HepG2 (cell line): ENCODE results near the gene CCDC150. TPM values are rescaled to one million over a fixed set of nuclear protein-coding genes. Genes with fewer than 3 reads are reported as not detected.
A peak's percentile ranks its signal among the peaks of the same experiment; 100 is the strongest.

Source experiments
- ATAC-seq: fragments of 200-7000 bp; cut with Tn5 transposase; 3 replicates; pipeline ENCODE4 v1.9.1; 2020; ENCODE audit warnings: mild to moderate bottlenecking, moderate library complexity
- BruUV-seq: library from RNA; stranded (reverse); fragments of 400-500 nt; replicated peaks from 2 replicates; lab custom pipeline; 2021; lab: Mats Ljungman, UMichigan
- CTCF ChIA-PET: fragments of 300-600 bp; formaldehyde crosslinking; extraction: SDS; loops from one replicate; lab custom pipeline; 2021; ENCODE audit warnings: low total read pairs, inconsistent platforms, low intra/inter-chr PET ratio; lab: Yijun Ruan, JAX
- POLR2A ChIA-PET: fragments of 350-600 bp; sonication (Branson Sonifier 250); formaldehyde crosslinking; loops from one replicate; lab custom pipeline; 2020; ENCODE audit warnings: antibody characterized with exemption, inconsistent platforms; lab: Yijun Ruan, JAX
- DNase-seq: peaks from one replicate; pipeline ENCODE4 v3.0.0-alpha.2; 2015; ENCODE audit warnings: low spot score
- FAIRE-seq: peaks from 3 replicates; lab custom pipeline; 2011; peaks lifted over from hg19 to GRCh38; lab: Jason Lieb, UNC
- H2AFZ ChIP-seq: one replicate; pipeline ENCODE4 v1.6.1; 2011; ENCODE audit warnings: low read length, inconsistent platforms
- H3K27ac ChIP-seq: fragments of 300-600 bp; 3 replicates; pipeline ENCODE4 v1.8.0; 2011; ENCODE audit warnings: mixed run types, mild to moderate bottlenecking, mixed read lengths, low read length, inconsistent platforms; ENCODE audit not compliant: insufficient read depth; ENCODE audit errors: extremely low read length
- H3K27me3 ChIP-seq, 2 experiments: fragments of 200-600 bp in 1 of 2; 2 replicates in 1 of 2; 3 replicates in 1 of 2; pipeline versions ENCODE4 v1.6.0 to v1.8.0; 2011; ENCODE audit warnings: low read length in 2 of 2, mild to moderate bottlenecking in 2 of 2, moderate library complexity in 2 of 2, inconsistent platforms in 1 of 2; ENCODE audit not compliant: insufficient read depth in 2 of 2, control insufficient read depth in 1 of 2
- H3K36me3 ChIP-seq, 2 experiments: fragments of 200-600 bp in 1 of 2; replicated peaks in 1 of 2; 2 replicates in 1 of 2; 3 replicates in 1 of 2; pipeline versions ENCODE4 v1.5.1 to v1.8.0; 2011; ENCODE audit warnings: low read length in 2 of 2, inconsistent platforms in 1 of 2; ENCODE audit not compliant: insufficient read depth in 2 of 2, control insufficient read depth in 1 of 2
- H3K4me1 ChIP-seq: 2 replicates; pipeline ENCODE4 v1.5.1; 2012; ENCODE audit warnings: low read length, inconsistent platforms; ENCODE audit not compliant: insufficient read depth
- H3K4me2 ChIP-seq: 2 replicates; pipeline ENCODE4 v1.6.0; 2011; ENCODE audit warnings: low read depth, low read length, inconsistent platforms
- H3K4me3 ChIP-seq, 3 experiments: fragments of 200-600 bp in 1 of 3; sonication (generic), shearing (Covaris generic) in 1 of 3; replicated peaks in 1 of 3; 2 replicates each; pipeline ENCODE4 v1.5.1; 2011 to 2016; ENCODE audit warnings: low read length in 3 of 3, inconsistent platforms in 2 of 3, low read depth in 2 of 3, mild to moderate bottlenecking in 2 of 3, control low read depth in 1 of 3, mixed read lengths in 1 of 3; ENCODE audit not compliant: insufficient read depth in 1 of 3
- H3K79me2 ChIP-seq: one replicate; pipeline ENCODE4 v1.6.1; 2011; ENCODE audit warnings: low read length, inconsistent platforms; ENCODE audit not compliant: insufficient read depth
- H3K9ac ChIP-seq: 2 replicates; pipeline ENCODE4 v1.6.0; 2011; ENCODE audit warnings: mild to moderate bottlenecking, low read depth, low read length, inconsistent platforms; ENCODE audit not compliant: insufficient read depth
- H3K9me3 ChIP-seq: 2 replicates; pipeline ENCODE4 v1.5.1; 2012; ENCODE audit warnings: mild to moderate bottlenecking, low read length
- H4K20me1 ChIP-seq: 2 replicates; pipeline ENCODE4 v1.6.0; 2011; ENCODE audit warnings: inconsistent platforms, mild to moderate bottlenecking, low read length, moderate library complexity; ENCODE audit not compliant: insufficient read depth
- FOXO4 ChIP-seq: sonication (generic); formaldehyde crosslinking; conservative IDR thresholded peaks from 2 replicates; pipeline ENCODE4 v1.8.1; 2023; ENCODE audit warnings: missing genetic modification reagents
- MAFK ChIP-seq, 2 experiments: IDR thresholded peaks in 1 of 2; conservative IDR thresholded peaks in 1 of 2; 2 replicates each; pipeline ENCODE4 v1.6.1; 2011; ENCODE audit warnings: improper control_type of control experiment in 2 of 2, low read length in 2 of 2
- MLX ChIP-seq: IDR thresholded peaks from 2 replicates; pipeline ENCODE4 v1.6.1; 2016
- ZSCAN9 ChIP-seq: IDR thresholded peaks from 2 replicates; pipeline ENCODE4 v1.6.1; 2016; ENCODE audit warnings: borderline replicate concordance
- WGBS: methylation state at CpG from one replicate; pipeline ENCODE4 v1.1.6; 2017; ENCODE audit warnings: low lambda C conversion rate; 5-methylcytosine and 5-hydroxymethylcytosine counted together
- in situ Hi-C: cut with HindIII; loops from 2 replicates; pipeline ENCODE4 v1.10.0; 2017; ENCODE audit warnings: low pct_unique_long_range_greater_than_20kb; ENCODE audit not compliant: extremely low pct_ligation_motif_present
- intact Hi-C: fragments of 100-400 bp; cut with micrococcal nuclease; formaldehyde crosslinking; loops from one replicate; pipeline ENCODE4 v1.10.0; 2022; ENCODE audit not compliant: unreplicated experiment
- polyA plus RNA-seq, 8 experiments: library from polyadenylated mRNA; depleted of rRNA in 3 of 8; stranded (reverse) in 7 of 8; unstranded in 1 of 8; fragments of >200 nt; fragmentation: Illumina TruSeq in 4 of 8; extraction: Trizol in 4 of 8; gene quantifications; 2 replicates each; pipeline versions ENCODE4 v1.2.1 to v1.2.3, GENCODE V29; 2011 to 2016; ENCODE audit warnings: low read depth in 4 of 8, missing spikeins in 1 of 8, mixed read lengths in 1 of 8; ENCODE audit not compliant: insufficient read depth in 1 of 8
- total RNA-seq, 5 experiments: library from RNA; depleted of rRNA; stranded (reverse); fragments of >200 nt; fragmentation: Illumina TruSeq; extraction: Trizol; gene quantifications; 2 replicates each; pipeline ENCODE4 v1.2.3, GENCODE V29; 2016; ENCODE audit warnings: low read depth in 1 of 5

The CCDC150 gene
- total and polyA plus RNA-seq, 2 of the 13 experiments (the other 11 are each of a cell fraction or from before 2014, with no cell fraction given) = 14.9 to 32.6 TPM

GRCh38 chr2:196613302-196613701, 26.2 kb upstream of the CCDC150 start:
- Histone ChIP-seq H3K79me2 (no peaks in the 10 kb centered on the region), H3K27ac (no peak overlapping the region), H3K9me3 (no peaks in the 10 kb centered on the region), H3K4me3 (no peak overlapping the region), H3K27me3 (no peaks in the 10 kb centered on the region), H4K20me1 (no peaks in the 10 kb centered on the region), H3K9ac (no peak overlapping the region), H3K4me1 (no peaks in the 10 kb centered on the region), H3K4me2 (no peak overlapping the region), H3K36me3 (no peaks in the 10 kb centered on the region), H2AFZ (no peak overlapping the region)
- in situ Hi-C loops = no loop called here
- no TSS peak for BruUV-seq
- WGBS = 39% methylated on average over 2 of the region's 2 CpGs
- POLR2A ChIA-PET = no interaction called here
- CTCF ChIA-PET = no interaction called here
- intact Hi-C loops = no loop called here
- DNase-seq (no peak), FAIRE-seq (no peak), ATAC-seq (0 out of 3 replicates have a peak, but pooled peaks have one; percentile 33)
- no peak for TF ChIP-seq ZSCAN9
- TF ChIP-seq MAFK (conservative IDR thresholded peaks at IDR 0.05 in 1 of 2, IDR thresholded peaks at IDR 0.05 in 1 of 2; ENCODE audit: low read length in 2 of 2) = peak in 1 of 2 experiments; percentile 20; a peak in 1 of 4 replicates

GRCh38 chr2:196617430-196617829, 22.1 kb upstream of the CCDC150 start:
- BruUV-seq = no TSS peak
- no peaks in the 10 kb centered on the region for H3K4me1 ChIP-seq
- H3K36me3 ChIP-seq = no peaks in the 10 kb centered on the region
- H3K9ac ChIP-seq = no peak overlapping the region
- no peak overlapping the region for H3K4me2 ChIP-seq
- no peak overlapping the region for H2AFZ ChIP-seq
- in situ Hi-C loops (no loop called here), intact Hi-C loops (no loop called here)
- 3% methylated on average over 3 of the region's 3 CpGs for WGBS
- H3K4me3 ChIP-seq = no peak overlapping the region
- 0 out of 2 replicates have a peak, but pooled peaks have one; percentile 37 for TF ChIP-seq FOXO4 (CRISPR knock-in tag)
- TF ChIP-seq MLX (CRISPR knock-in tag) = no peak
- TF ChIP-seq, all 625 proteins: peak for 1
- CTCF ChIA-PET = no interaction called here
- POLR2A ChIA-PET = no interaction called here
- no peak for FAIRE-seq
- no peak for DNase-seq
- no peak overlapping the region for H3K27ac ChIP-seq
- no peaks in the 10 kb centered on the region for H3K79me2 ChIP-seq
- H4K20me1 ChIP-seq = no peaks in the 10 kb centered on the region
- no peaks in the 10 kb centered on the region for H3K27me3 ChIP-seq
- peak; percentile 46; the same call in 1 of the 3 replicates for ATAC-seq
- no peaks in the 10 kb centered on the region for H3K9me3 ChIP-seq
